ENCODE measurements around the gene MAP3K15. TPM values are rescaled to one million over a fixed set of nuclear protein-coding genes. Genes with fewer than 3 reads are reported as not detected.

The MAP3K15 gene
- total RNA-seq, 1 donor from 2014 or later: 2.1 TPM

- no peak overlapping the region for H3K4me3 ChIP-seq (ENCODE audit: insufficient read depth, low read depth, low read length)
- FAIRE-seq (no peak), DNase-seq (ENCODE audit: low read depth) (no peak)
- H3K9ac ChIP-seq (ENCODE audit: low read length): no peak overlapping the region
- Mint-ChIP-seq H3K36me3 (ENCODE audit: low read depth, unreplicated experiment) (no peaks in the 10 kb centered on the region), H3K4me1 (ENCODE audit: low read depth, unreplicated experiment) (no peaks in the 10 kb centered on the region), H3K27me3 (ENCODE audit: low read depth, unreplicated experiment) (no peaks in the 10 kb centered on the region), H3K4me3 (ENCODE audit: unreplicated experiment) (no peak overlapping the region), H3K9me3 (ENCODE audit: unreplicated experiment) (no peaks in the 10 kb centered on the region), H3K27ac (ENCODE audit: unreplicated experiment) (no peak overlapping the region)
- H4K20me1 ChIP-seq (ENCODE audit: insufficient read depth, low read length): no peaks in the 10 kb centered on the region
- no peak overlapping the region for H3K27ac ChIP-seq (ENCODE audit: low read depth, low read length)
- no peak overlapping the region for H2AFZ ChIP-seq (ENCODE audit: low read depth, low read length)
- no peak for TF ChIP-seq CTCF (IDR thresholded peaks at IDR 0.05; ENCODE audit: insufficient read depth, low read depth, low read length)
- TF ChIP-seq EZH2 (IDR thresholded peaks at IDR 0.05; ENCODE audit: insufficient read depth, low read length): no peak
- H3K27me3 ChIP-seq (ENCODE audit: insufficient read depth, low read length): no peaks in the 10 kb centered on the region
- no peak overlapping the region for H3K4me2 ChIP-seq (ENCODE audit: low read length)
- H3K36me3 ChIP-seq (ENCODE audit: insufficient read depth, low read length): no peaks in the 10 kb centered on the region
- H3K9me3 ChIP-seq (ENCODE audit: insufficient read depth, low read depth, low read length): no peaks in the 10 kb centered on the region
- no peaks in the 10 kb centered on the region for H3K4me1 ChIP-seq (ENCODE audit: insufficient read depth, low read length)
- H3K79me2 ChIP-seq (ENCODE audit: insufficient read depth, low read length): no peaks in the 10 kb centered on the region
Observed at GRCh38 chrX:19388064-19388679, 127.1 kb downstream of the MAP3K15 start.

- DNase-seq (ENCODE audit: low read depth): no peak
- no peaks in the 10 kb centered on the region for H3K9me3 Mint-ChIP-seq (ENCODE audit: unreplicated experiment)
- H3K4me1 ChIP-seq (ENCODE audit: insufficient read depth, low read length): no peaks in the 10 kb centered on the region
- no peaks in the 10 kb centered on the region for H3K27me3 ChIP-seq (ENCODE audit: insufficient read depth, low read length)
- TF ChIP-seq CTCF (IDR thresholded peaks at IDR 0.05; ENCODE audit: insufficient read depth, low read depth, low read length) (no peak), EZH2 (IDR thresholded peaks at IDR 0.05; ENCODE audit: insufficient read depth, low read length) (no peak)
- H3K27ac Mint-ChIP-seq (ENCODE audit: unreplicated experiment): no peak overlapping the region
- no peaks in the 10 kb centered on the region for H3K9me3 ChIP-seq (ENCODE audit: insufficient read depth, low read depth, low read length)
- H3K36me3 Mint-ChIP-seq (ENCODE audit: low read depth, unreplicated experiment): no peaks in the 10 kb centered on the region
- no peak overlapping the region for H3K27ac ChIP-seq (ENCODE audit: low read depth, low read length)
- H3K4me2 ChIP-seq (ENCODE audit: low read length): no peak overlapping the region
- no peak overlapping the region for H3K4me3 Mint-ChIP-seq (ENCODE audit: unreplicated experiment)
- no peak overlapping the region for H3K4me3 ChIP-seq (ENCODE audit: insufficient read depth, low read depth, low read length)
- FAIRE-seq: no peak
- no peaks in the 10 kb centered on the region for H4K20me1 ChIP-seq (ENCODE audit: insufficient read depth, low read length)
- no peaks in the 10 kb centered on the region for H3K27me3 Mint-ChIP-seq (ENCODE audit: low read depth, unreplicated experiment)
- H2AFZ ChIP-seq (ENCODE audit: low read depth, low read length): no peak overlapping the region
- H3K9ac ChIP-seq (ENCODE audit: low read length): no peak overlapping the region
- no peaks in the 10 kb centered on the region for H3K79me2 ChIP-seq (ENCODE audit: insufficient read depth, low read length)
- H3K4me1 Mint-ChIP-seq (ENCODE audit: low read depth, unreplicated experiment): no peaks in the 10 kb centered on the region
- H3K36me3 ChIP-seq (ENCODE audit: insufficient read depth, low read length): no peaks in the 10 kb centered on the region
Observed at GRCh38 chrX:19386679-19387078, 128.6 kb downstream of the MAP3K15 start.

GRCh38 chrX:19382555-19383145 lies 132.7 kb downstream of the MAP3K15 start:
- peak; percentile 34 for FAIRE-seq
- no peak overlapping the region for H3K4me3 Mint-ChIP-seq (ENCODE audit: unreplicated experiment)

More at GRCh38 chrX:19382555-19383145, 132.7 kb downstream of the MAP3K15 start:
- DNase-seq (ENCODE audit: low read depth): no peak
- Histone ChIP-seq H3K4me3 (ENCODE audit: insufficient read depth, low read depth, low read length) (no peak overlapping the region), H3K4me2 (ENCODE audit: low read length) (no peak overlapping the region), H3K4me1 (ENCODE audit: insufficient read depth, low read length) (no peaks in the 10 kb centered on the region), H4K20me1 (ENCODE audit: insufficient read depth, low read length) (no peaks in the 10 kb centered on the region), H3K79me2 (ENCODE audit: insufficient read depth, low read length) (no peaks in the 10 kb centered on the region), H3K9ac (ENCODE audit: low read length) (no peak overlapping the region), H3K27ac (ENCODE audit: low read depth, low read length) (no peak overlapping the region), H2AFZ (ENCODE audit: low read depth, low read length) (no peak overlapping the region), H3K36me3 (ENCODE audit: insufficient read depth, low read length) (no peaks in the 10 kb centered on the region), H3K9me3 (ENCODE audit: insufficient read depth, low read depth, low read length) (no peaks in the 10 kb centered on the region), H3K27me3 (ENCODE audit: insufficient read depth, low read length) (no peaks in the 10 kb centered on the region)
- Mint-ChIP-seq H3K27me3 (ENCODE audit: low read depth, unreplicated experiment) (no peaks in the 10 kb centered on the region), H3K9me3 (ENCODE audit: unreplicated experiment) (no peaks in the 10 kb centered on the region), H3K4me1 (ENCODE audit: low read depth, unreplicated experiment) (no peaks in the 10 kb centered on the region), H3K27ac (ENCODE audit: unreplicated experiment) (no peak overlapping the region), H3K36me3 (ENCODE audit: low read depth, unreplicated experiment) (no peaks in the 10 kb centered on the region)
- TF ChIP-seq CTCF (IDR thresholded peaks at IDR 0.05; ENCODE audit: insufficient read depth, low read depth, low read length) (peak; percentile 40), EZH2 (IDR thresholded peaks at IDR 0.05; ENCODE audit: insufficient read depth, low read length) (no peak)
